ENCODE data around the gene ITGA8. TPM values are rescaled to one million over a fixed set of nuclear protein-coding genes. Genes with fewer than 3 reads are reported as not detected.

ITGA8 gene
- total RNA-seq, 2 experiments from 2014 or later: not detected

DNA sequence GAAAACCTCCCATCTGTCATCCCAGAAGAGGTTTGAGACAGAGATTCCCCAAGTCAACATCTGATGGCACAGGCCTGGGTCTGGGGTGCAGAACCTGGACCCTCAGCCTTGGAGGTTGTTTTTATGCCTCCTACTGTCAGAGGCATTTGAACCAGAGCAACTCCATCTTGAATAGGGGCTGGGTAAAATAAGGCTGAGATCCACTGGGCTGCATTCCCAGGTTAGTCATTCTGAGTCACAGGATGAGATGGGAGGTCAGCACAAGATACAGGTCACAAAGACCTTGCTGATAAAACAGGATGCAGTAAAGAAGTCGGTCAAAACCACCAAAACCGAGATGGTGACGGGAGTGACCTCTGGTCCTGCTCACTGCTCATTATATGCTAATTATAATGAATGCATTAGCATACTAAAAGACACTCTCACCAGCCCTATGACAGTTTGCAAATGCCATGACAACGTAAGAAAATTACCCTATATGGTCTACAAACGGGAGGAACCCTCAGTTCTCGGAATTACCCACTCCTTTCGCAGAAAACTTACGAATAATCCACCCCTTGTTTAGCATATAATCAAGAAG lies 92.0 kb downstream of the ITGA8 start:
- Mint-ChIP-seq H3K4me1 (ENCODE audit: low read depth) (no peaks in the 10 kb centered on the region), H3K4me3 (no peak overlapping the region), H3K9me3 (no peaks in the 10 kb centered on the region), H3K27me3 (peaks cover 6% of the 10 kb centered on the region), H3K27ac (no peak overlapping the region), H3K36me3 (ENCODE audit: low read depth) (no peaks in the 10 kb centered on the region)
- CTCF ChIA-PET: no interaction called here
- intact Hi-C loops (cut with DNase I, micrococcal nuclease): no loop called here
- ATAC-seq (ENCODE audit: poor library complexity) (no peak), DNase-seq (no peak)
- Histone ChIP-seq H3K4me3 (ENCODE audit: low read length) (no peak overlapping the region), H3K36me3 (ENCODE audit: insufficient read depth, low read length) (no peaks in the 10 kb centered on the region), H3K4me1 (ENCODE audit: insufficient read depth, low read length) (no peaks in the 10 kb centered on the region), H3K27me3 (ENCODE audit: control insufficient read depth in 1 of 2, insufficient read depth in 2 of 2, low read length in 2 of 2) (no peaks in the 10 kb centered on the region), H3K27ac (ENCODE audit: low read depth in 1 of 2, low read length in 2 of 2) (no peak overlapping the region), H3K9me3 (ENCODE audit: control insufficient read depth in 1 of 2, insufficient read depth in 1 of 2, low read length in 2 of 2) (no peaks in the 10 kb centered on the region)
- TF ChIP-seq, protein P1, sequence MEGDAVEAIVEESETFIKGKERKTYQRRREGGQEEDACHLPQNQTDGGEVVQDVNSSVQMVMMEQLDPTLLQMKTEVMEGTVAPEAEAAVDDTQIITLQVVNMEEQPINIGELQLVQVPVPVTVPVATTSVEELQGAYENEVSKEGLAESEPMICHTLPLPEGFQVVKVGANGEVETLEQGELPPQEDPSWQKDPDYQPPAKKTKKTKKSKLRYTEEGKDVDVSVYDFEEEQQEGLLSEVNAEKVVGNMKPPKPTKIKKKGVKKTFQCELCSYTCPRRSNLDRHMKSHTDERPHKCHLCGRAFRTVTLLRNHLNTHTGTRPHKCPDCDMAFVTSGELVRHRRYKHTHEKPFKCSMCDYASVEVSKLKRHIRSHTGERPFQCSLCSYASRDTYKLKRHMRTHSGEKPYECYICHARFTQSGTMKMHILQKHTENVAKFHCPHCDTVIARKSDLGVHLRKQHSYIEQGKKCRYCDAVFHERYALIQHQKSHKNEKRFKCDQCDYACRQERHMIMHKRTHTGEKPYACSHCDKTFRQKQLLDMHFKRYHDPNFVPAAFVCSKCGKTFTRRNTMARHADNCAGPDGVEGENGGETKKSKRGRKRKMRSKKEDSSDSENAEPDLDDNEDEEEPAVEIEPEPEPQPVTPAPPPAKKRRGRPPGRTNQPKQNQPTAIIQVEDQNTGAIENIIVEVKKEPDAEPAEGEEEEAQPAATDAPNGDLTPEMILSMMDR (IDR thresholded peaks at IDR 0.05): no peak
- POLR2A ChIA-PET: no interaction called here

DNA sequence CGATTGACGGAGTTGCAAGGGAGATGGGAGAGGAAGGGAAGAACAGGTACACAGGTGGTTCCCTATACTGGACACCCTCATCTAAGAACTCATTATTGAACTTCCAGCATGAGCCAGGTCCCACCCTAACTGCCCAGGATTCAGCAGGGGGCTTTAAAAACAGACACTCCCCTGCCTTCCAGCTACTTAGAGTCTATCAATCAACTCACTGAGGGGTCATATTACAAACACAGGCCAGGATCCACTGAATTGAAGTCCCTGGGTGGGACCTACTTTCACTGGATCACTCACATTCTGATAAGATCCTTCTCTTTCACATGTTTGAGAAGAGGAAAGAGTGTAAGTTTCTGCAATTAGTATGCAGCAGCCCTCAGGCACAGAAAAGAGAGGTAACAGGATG lies 92.8 kb downstream of the ITGA8 start:
- H3K9me3 ChIP-seq (ENCODE audit: control insufficient read depth in 1 of 2, insufficient read depth in 1 of 2, low read length in 2 of 2): no peaks in the 10 kb centered on the region
- H3K4me3 Mint-ChIP-seq: no peak overlapping the region
- intact Hi-C loops (cut with DNase I, micrococcal nuclease): no loop called here
- H3K27me3 ChIP-seq (ENCODE audit: control insufficient read depth in 1 of 2, insufficient read depth in 2 of 2, low read length in 2 of 2): no peaks in the 10 kb centered on the region
- ATAC-seq (ENCODE audit: poor library complexity): no peak
- peaks cover 6% of the 10 kb centered on the region for H3K27me3 Mint-ChIP-seq
- no peak overlapping the region for H3K4me3 ChIP-seq (ENCODE audit: low read length)
- POLR2A ChIA-PET: no interaction called here
- H3K9me3 Mint-ChIP-seq: no peaks in the 10 kb centered on the region
- H3K36me3 Mint-ChIP-seq (ENCODE audit: low read depth): no peaks in the 10 kb centered on the region
- no peak overlapping the region for H3K27ac Mint-ChIP-seq
- TF ChIP-seq, protein P1 (IDR thresholded peaks at IDR 0.05): no peak
- CTCF ChIA-PET: no interaction called here
- H3K36me3 ChIP-seq (ENCODE audit: insufficient read depth, low read length): no peaks in the 10 kb centered on the region
- no peak overlapping the region for H3K27ac ChIP-seq (ENCODE audit: low read depth in 1 of 2, low read length in 2 of 2)
- H3K4me1 ChIP-seq (ENCODE audit: insufficient read depth, low read length): no peaks in the 10 kb centered on the region
- no peaks in the 10 kb centered on the region for H3K4me1 Mint-ChIP-seq (ENCODE audit: low read depth)
- no peak for DNase-seq

DNA sequence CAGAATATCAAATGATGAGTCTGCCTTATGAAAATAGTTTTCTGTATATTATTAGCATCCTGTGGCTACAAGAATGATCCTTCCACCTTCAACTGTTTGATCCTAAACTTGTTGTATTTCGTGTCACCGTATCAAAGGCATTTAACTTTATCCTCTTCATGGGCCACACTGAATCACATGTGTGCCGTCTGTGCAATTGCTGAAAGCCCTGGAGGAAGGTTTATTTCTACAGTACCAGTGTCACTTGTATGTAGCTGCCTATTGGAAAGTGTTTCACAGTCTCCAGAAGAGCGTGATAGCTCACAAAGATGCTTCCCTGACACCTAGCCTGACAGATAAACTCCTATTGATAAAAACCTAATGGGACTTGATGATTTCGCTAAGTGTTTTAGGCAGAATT lies 94.5 kb downstream of the ITGA8 start:
- no peaks in the 10 kb centered on the region for H3K27me3 ChIP-seq (ENCODE audit: control insufficient read depth in 1 of 2, insufficient read depth in 2 of 2, low read length in 2 of 2)
- no peaks in the 10 kb centered on the region for H3K9me3 ChIP-seq (ENCODE audit: control insufficient read depth in 1 of 2, insufficient read depth in 1 of 2, low read length in 2 of 2)
- H3K4me1 ChIP-seq (ENCODE audit: insufficient read depth, low read length): no peaks in the 10 kb centered on the region
- Mint-ChIP-seq H3K9me3 (no peaks in the 10 kb centered on the region), H3K4me1 (ENCODE audit: low read depth) (no peaks in the 10 kb centered on the region), H3K27ac (no peak overlapping the region), H3K27me3 (peaks cover 6% of the 10 kb centered on the region), H3K4me3 (no peak overlapping the region), H3K36me3 (ENCODE audit: low read depth) (no peaks in the 10 kb centered on the region)
- TF ChIP-seq, protein P1 (IDR thresholded peaks at IDR 0.05): no peak
- DNase-seq: no peak
- no peak overlapping the region for H3K4me3 ChIP-seq (ENCODE audit: low read length)
- ChIA-PET POLR2A (no interaction called here), CTCF (no interaction called here)
- intact Hi-C loops (cut with DNase I, micrococcal nuclease): no loop called here
- H3K27ac ChIP-seq (ENCODE audit: low read depth in 1 of 2, low read length in 2 of 2): no peak overlapping the region
- no peak for ATAC-seq (ENCODE audit: poor library complexity)
- no peaks in the 10 kb centered on the region for H3K36me3 ChIP-seq (ENCODE audit: insufficient read depth, low read length)
